Umbilical cord (tissue), 2 donors: ENCODE results near the gene ACO2. TPM values are rescaled to one million over a fixed set of nuclear protein-coding genes. Genes with fewer than 3 reads are reported as not detected.
A peak's percentile ranks its signal among the peaks of the same experiment; 100 is the strongest.
"Not testable (repeated sequence)": the region's sequence is repeated elsewhere in the genome, so short reads cannot be mapped to it uniquely, and the experiment has no call there.

Source experiments
- DNase-seq: peaks from one replicate; pipeline ENCODE4 v3.0.0-alpha.2; 2015; ENCODE audit warnings: low spot score
- total RNA-seq: library from RNA; depleted of rRNA; stranded (reverse); fragments of >200 nt; gene quantifications from one replicate; pipeline ENCODE4 v1.2.3, GENCODE V29; 2014; ENCODE audit warnings: low replicate concordance; ENCODE audit not compliant: insufficient read depth

Gene ACO2
- total RNA-seq, 1 donor from 2014 or later: 19.7 TPM

DNA sequence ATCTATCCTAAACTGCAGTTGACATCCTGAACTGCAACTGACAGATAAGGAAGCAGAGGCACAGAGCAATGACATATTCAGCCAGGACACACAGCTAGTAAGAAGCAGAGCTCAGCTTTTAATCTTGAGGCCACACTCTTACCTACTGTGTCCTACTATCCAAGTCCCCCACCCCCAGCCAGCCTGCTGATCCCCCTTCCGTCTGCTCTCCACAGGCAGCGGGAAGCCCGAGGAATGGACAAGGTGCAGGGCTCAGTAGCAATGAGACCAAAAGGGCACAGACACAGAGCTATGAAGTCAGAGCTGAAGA is 71.0 kb downstream of the ACO2 start:
- DNase-seq: no peak

DNA sequence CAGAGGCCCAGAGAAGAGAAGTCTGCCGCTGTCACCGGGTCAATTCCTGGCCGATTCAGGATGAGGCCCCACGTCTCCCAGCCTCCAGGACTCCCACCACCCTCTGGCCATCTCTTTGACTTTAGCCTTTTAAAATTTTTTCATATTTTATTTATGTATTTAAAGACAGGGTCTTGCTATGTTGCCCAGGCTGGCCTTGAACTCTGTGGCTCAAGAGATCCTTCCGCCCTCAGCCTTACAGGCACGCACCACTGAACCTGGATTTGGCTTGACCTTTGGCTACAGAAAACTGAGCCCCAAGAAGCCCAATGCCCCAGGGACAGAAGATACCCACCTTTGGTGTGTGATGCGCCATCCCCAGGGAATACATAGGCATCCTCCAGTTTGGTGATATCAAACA is 71.4 kb downstream of the ACO2 start:
- DNase-seq: no peak

DNA sequence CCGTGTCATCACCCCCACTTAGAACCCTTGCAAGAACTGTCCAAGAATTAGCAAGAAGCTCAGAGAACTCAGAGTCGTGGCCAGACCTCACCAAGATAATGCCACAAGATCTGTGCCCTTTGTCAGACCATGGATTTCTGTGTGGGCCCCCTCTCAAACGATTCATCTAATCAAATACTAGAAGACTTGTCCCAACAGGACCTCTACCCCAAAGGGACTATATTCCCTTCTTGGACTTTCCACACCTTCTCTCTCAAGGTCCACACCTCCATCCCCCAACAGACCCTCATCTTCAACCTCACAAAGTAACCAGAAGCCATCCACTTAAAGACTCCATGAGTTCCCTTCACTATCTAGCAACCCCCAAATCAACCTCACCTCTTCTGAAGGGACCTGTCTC is 72.6 kb downstream of the ACO2 start:
- DNase-seq: no peak

DNA sequence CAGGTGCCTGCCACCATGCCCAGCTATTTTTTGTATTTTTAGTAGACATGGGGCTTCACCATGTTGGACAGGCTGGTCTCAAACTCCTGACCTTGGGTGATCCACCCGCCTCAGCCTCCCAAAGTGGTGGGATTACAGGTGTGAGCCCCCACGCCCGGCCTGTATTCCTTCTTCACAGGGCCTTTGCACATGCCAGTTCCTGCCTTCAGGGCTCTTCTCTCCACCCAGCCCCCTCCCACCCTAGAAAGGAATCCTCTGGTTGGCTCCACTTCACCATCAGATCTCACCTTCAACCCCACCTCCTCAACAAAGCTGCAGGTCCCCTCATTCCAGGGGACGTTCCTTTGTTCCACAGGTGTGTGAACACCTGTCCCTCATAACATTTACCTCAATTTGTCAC is 73.3 kb downstream of the ACO2 start:
- no peak for DNase-seq

DNA sequence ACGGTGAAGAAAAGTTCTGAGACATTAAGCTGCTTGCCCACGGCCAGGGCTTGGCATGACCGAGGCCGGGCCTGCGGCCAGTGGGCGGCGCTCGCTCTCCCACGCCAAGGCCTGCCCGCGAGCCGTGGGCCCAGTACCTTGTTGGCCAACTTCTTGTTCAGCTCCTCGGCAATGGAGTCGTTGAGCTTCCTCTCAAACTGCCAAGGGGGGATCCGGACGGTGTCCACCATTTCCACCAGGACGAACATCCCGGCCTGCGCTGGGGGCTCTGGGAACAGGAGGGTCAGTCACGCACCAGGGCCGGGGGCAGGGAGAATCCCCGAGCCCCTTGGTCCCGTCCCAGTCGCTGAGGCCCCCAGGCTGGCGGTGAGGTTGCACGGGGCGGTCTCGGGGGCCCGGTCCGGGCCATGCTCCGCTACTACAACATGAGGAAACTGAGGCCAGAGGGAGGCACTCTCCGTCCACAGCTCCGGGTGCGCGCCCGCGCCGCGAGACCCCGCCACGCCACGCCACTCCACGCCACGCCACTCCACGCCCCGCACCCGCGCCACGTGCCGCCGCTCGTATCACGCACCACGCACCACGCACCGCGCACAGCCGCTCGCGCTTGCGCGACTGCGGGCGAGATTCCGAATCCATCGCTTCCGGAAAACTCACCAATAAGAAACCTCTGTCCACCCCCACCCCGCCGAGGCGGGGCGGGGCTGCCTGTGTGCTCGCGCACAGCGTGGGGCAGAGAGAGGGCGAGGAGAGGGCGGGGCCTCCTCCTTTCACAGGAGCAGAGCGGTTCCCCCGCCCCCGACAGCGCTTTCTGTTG is 75.1 kb downstream of the ACO2 start, which contains the start of gene POLR3H:
Gene POLR3H (minus strand): TSS at position 617 of the 817 bp plus-strand sequence. CDS start 369 bp downstream, at position 248.
- peak; percentile 99 for DNase-seq

DNA sequence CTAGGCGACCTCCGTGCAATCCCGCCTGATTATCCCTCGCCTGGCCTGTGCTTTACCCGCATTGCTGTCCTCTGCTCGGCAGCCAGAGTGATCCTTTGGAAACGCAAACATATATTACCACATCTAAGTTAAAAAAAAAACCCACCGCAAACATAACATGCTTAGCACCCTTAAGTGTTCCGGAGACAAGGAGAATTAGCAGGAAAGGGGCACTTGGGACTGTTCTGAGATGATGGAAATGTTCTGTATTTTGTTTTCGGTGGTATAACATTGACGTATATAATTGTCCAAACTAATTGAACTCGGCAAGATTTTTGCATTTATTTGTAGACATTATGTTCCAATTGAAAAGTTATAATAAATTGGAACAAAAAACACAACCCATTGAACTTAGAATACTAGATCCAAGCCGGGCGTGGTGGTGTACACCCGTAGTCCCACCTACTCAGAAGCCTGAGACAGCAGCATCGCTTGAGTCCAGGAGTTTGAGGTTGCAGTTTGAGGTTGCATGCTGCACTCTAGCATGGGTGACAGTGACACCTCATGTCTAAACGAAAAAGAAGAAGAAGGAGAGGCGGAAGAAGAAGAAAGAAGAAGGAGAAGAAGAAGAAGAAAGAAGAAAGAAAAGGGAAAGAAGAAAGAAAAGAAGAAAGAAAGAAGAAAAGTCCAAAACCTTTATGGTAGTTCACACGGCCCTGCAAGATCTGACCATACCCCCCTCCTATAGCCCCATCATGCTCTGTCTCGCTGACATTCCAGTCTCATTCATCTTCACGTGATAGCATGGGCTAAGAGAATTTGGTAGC is 76.0 kb downstream of the ACO2 start:
- DNase-seq: no peak

DNA sequence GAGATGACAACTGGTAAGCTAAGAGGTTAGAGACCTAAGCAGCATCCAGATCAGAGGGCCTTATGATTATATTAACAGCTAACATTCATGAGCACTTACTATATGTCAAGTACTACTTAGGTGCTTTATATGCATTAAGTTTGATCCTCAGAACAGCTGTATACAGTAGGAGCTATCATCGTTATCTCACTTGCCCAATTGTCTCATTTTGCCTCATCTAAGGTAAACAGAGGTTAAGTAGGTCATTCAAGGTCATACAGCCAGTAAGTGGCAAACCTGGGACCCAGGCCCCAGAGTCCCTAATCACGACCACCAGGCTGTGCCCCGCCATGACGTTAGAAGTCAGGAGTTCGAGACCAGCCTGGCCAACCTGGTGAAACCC is 79.9 kb downstream of the ACO2 start:
- no peak for DNase-seq

DNA sequence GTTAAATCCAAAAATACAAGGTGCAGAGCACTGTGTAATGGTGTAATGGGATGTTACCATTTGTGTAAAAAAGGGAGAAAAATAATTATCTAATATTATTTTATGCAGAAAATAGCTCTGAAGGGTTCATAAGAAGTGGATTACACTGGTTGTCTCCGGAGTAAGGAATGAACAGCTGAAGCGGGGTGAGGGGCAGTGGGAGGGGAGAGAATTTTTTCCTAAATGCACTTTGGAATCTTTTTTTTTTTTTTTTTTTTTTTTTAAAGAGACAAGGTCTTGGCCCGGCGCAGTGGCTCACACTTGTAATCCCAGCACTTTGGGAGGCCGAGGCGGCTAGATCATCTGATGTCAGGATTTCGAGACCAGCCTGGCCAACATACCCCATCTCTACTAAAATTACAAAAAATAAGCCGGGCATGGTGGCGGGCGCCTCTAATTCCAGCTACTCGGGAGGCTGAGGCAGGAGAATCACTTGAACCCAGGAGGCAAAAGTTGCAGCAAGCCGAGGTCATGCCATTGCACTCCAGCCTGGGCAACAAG is 82.1 kb downstream of the ACO2 start:
- no peak for DNase-seq

DNA sequence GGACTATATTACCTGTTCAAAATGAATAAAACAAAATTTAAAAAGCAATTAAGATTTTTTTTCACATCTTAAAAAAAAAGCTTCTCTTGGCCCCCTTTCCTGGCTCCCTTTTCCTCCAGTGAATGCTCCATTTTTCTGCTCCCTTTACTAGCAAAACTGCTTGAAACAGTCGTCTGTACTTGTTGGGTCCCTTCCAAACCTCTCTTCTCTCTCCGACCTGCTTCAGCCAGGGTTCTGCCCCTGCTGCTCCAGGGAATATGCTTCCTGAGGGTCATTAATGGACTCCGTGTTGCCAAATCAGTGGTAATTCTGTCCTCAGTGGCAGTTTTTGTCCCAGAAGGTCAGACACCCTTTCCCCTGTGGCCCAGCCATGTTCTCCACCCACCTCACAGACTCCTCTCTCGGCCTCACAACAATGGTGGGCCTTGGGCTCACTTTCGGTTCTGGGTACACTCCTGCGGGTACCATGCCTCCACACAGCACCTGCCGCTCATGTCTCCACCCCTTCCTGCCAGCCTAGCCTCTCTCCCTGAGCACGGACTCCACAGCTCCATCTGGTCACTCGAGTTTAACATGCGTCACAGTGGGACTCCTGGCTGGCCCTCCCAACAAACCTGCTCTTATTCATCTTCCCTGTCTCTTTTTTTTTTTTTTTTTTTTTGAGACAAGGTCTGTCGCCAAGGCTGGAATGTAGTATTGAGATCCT is 83.1 kb downstream of the ACO2 start:
- no peak for DNase-seq

DNA sequence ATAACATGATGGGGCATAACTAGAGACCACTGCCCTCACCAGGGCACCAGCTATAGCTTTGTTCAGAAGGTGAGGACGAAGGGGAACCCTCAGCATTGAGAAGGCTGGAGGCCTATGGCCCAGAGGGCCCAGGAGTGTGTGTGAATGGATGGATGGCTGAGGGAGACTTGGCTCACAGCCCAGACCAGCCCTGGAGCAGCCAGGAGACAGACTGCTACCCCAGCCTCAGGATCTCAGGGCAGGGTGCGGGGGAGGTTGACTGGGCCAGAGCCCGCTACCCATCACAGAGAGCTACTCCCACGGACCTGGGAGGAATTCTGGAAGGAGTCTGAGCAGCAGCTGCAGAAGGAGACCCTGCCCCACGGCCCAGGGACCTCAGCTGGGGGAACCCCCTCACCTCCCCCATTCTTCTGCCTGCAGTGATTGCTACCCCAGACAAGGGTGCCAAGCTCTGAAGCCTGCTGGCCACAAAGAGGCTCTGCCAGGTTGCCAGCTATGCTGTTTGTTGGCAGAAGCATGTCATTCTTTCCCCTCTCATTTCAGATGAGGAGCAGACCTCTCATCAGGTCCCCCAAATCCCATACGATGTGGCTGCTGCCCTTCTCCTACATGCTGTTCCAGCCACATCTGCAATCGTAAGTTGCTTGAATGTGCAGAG is 86.5 kb downstream of the ACO2 start:
- no peak for DNase-seq

DNA sequence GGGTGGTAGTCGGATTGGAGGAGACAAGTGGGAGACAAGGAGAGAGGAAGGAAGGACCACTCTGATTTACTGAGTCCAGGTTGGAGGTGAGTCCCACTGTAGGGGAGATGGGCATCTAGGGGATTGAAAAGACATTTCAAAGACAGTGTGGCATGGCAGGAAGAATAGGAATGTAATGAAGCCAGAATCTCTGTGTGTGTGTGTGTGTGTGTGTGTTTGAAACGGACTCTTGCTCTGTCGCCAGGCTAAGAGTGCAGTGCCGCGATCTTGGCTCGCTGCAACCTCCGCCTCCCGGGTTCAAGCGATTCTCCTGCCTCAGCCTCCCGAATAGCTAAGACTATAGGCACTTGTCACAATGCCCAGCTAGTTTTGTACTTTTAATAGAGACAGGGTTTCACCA is 87.6 kb downstream of the ACO2 start:
- no peak for DNase-seq

DNA sequence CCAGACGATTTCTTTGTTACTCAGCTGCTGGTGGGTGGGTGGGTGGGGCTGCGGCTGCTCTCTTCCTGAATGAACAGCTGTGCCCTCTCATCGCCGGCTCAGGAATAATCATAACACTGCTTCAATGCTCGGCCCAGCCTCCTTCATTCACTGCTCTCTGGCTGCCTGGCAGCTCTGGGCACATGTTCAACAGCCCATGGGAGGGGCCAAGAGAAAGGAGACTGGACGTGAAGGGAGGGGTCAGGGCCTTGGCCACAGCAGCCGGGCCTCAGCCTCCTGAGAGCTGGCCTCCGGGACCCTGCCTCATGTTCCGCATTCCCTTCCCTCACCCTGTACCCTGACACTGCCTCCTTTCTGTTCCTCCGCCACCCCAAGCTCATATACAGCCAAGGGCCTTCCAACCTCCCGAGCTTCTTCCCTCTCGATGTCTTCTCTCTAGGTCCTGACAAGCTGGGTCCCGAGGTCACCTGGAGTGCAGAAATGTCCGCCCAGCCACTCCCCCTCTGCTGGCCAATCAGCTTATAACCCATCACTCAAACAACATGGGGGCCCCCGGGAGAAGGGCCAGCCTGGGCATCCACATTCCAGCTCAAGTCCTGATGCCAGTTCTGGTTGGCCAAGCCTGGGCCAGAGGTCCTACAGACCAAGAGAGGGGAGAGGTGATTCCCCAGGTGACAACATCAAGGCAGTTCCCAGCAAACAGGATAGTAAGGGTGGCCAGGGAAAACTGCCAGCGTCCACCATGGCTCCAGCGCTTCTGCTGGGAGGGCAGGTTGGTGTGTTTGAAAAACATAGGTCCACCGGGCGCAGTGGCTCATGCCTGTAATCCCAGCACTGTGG is 88.7 kb downstream of the ACO2 start:
- DNase-seq: peak; percentile 96

DNA sequence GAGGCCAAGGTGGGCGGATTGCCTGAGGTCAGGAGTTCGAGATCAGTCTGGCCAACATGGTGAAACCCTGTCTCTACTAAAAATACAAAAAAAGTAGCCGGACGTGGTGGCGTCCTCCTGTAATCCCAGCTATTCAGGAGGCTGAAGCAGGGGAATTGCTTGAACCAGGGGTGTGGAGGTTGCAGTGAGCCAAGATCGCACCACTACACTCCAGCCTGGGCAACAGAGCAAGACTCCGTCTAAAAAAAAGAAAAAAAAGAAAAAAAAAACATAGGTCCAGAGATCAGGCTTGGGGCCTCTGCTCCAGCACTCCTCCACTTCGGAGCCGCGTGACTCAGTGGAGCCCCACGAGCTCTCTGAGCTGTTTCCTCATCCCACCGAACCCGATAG is 89.3 kb downstream of the ACO2 start:
- DNase-seq: not testable (repeated sequence)

DNA sequence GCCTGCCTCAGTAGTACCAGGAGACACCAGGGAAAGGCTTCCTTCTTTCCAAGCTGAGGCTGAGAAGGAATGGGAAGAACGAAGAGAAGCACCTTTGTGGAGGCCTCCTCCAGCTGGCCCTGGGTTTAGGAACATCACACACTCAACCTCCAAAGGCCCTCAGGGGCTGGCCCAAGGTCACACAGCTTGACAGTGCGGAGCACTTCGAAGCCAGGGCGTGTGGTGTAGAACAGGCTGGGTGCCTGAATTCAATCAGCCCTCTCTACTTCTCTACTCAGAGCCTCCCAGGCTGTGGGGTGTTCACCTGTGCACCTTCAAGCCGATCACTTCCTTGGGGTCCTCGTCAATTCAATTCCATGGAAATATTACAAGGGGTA is 91.2 kb downstream of the ACO2 start:
- DNase-seq: no peak

DNA sequence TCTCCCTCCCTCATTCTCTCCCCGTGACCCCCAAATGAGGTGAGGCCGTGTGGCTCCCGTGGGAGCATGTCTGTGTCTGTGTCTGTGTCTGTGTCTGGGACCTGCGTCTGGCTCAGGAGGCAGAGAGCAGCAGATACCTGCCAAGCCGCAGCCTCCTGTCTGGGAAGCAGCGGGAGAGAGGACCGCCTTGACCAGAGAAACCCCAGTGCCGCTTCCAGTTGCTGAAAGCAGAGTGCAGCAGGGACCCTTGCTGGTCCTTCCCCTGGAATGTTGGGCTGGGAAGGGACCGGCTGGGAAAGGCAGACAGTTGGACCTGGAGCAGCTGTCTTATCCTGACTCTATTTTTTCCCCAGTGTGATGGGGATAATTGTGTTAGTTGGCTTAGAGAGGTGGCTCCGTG is 92.4 kb downstream of the ACO2 start:
- DNase-seq: no peak

DNA sequence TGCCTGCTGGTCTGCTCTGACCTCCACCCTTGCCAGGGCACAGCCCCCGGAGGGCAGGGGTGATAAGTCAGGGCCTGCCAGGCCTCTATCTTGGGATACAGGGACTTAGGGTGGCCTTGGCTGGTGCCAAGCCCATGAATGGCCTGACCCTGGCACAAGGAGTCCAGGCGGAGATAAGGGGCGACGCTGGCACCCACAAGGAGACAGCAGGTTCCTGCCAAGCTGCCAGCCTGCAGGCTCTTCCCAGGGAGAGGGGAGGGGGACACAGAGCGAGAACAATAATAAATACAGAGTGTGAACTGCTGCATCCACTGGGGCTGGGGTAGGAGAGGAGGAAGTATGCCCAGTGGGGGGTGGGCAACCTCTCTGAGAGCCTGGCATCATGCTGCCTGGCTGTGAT is 92.9 kb downstream of the ACO2 start:
- DNase-seq: no peak

DNA sequence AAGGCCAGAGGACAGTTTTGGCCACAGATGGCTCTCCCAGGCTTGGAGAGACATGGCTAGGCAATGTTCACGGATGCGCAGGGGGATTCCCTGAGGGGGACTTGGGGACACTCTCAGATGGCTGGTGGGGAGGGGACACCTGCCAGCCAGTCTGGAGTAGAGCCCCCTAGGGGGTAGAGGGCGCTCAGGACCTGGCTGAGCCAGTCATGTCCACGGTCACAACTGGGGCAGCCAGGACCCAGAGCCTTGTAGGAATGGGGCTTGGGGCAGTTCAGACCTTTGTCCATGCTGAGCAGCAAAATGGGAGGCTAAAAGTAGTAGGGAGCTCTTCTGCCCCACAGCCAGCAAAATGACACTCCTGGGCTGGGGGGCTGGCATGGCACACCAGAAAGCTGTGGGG is 93.5 kb downstream of the ACO2 start:
- no peak for DNase-seq

DNA sequence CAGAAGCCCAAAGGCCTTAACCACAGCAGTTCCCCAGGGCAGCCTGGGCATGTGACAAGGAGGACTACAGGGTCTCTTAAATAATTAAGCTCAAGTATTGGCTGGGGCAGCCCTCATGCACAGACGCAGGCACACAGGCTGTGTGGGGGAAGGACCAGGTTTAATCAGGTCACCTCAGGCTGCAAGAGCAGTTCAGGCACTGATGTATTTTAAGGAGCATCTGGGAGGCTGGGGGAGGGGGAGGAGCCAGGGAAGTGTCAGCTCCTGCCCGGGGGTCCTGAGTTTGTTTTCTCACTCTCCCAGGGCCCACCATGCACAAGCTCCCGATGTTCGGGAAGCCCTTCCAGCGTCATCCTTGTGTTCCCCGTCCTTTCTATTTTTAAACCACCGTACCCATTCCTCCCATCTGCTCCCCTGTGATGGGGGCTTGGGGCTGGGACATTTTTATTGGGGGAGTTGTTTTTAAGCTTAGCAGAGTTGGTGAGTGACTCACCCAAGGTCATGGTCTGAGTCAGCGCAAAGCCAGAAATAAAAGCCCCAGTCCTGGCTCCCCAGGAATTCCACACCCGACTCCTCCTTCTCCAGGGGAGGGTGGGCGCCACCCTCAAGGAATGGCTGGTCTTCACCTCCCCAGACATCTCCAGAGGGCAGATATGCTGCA is 94.3 kb downstream of the ACO2 start:
- peak; percentile 59 for DNase-seq

DNA sequence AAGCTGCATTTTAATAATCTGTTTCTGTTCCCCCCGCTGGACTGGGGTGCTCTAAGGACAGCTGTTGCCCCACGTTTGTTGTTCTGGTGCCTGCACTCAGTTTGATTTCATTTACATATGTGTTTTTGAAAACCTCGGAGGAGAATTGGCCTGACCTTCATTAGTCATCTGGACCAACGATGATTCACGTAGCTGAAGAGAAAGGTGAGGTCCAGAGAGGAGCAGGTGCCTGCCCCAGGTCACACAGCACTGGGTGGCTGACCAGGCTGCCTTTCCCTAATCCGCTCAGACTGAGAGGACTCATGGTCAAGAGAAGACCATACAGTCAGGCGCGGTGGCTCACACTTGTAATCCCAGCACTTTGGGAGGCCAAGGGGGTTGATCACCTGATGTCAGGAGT is 95.6 kb downstream of the ACO2 start:
- no peak for DNase-seq

DNA sequence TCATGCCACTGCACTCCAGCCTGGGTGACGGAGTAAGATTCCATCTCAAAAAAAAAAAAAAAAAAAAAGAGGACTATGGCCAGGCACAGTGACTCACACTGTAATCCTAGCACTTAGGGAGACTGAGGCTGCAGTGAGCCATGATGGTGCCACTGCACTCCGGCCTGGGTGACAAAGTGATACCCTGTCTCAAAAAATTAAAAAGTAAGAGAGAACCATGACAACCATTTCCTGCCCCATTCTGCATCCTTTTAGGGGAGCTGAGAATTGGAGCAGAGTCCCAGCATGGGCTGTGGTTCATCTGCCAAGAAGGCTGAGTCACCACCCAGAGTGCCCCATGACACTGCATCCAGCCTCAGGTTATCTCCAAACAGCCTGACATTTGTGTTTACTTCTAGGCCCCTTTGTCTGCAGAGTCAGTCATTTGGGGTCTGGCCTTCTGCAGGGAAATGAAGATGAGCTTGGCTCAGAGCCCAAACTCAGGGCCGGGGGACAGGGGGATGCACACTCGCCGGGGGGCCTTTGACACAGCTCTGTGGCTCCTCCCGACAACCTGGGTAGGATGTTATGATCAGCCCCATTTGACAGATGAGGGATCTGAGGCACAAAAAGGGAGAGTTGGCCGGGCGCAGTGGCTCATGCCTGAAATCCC is 96.6 kb downstream of the ACO2 start:
- peak; percentile 78 for DNase-seq
